Lower lobe of right lung (tissue), 2 donors: ENCODE results near the gene LRRC73. TPM values are rescaled to one million over a fixed set of nuclear protein-coding genes. Genes with fewer than 3 reads are reported as not detected.

Experiments used
- ATAC-seq, 2 donors: fragments of 200-7000 bp; cut with Tn5 transposase; one replicate each; pipeline ENCODE4 v1.9.1; 2020 to 2022; ENCODE audit warnings: mild to moderate bottlenecking in 2 of 2, moderate library complexity in 2 of 2
- DNase-seq: peaks from one replicate; pipeline ENCODE4 v3.0.0-alpha.2; 2020
- H3K27ac ChIP-seq: fragments of 200-600 bp; one replicate; pipeline ENCODE4 v1.8.0; 2022
- H3K27me3 ChIP-seq: fragments of 200-600 bp; one replicate; pipeline ENCODE4 v1.8.0; 2022; ENCODE audit warnings: low read depth
- H3K36me3 ChIP-seq: fragments of 200-600 bp; one replicate; pipeline ENCODE4 v1.8.0; 2022; ENCODE audit warnings: mild to moderate bottlenecking
- H3K4me1 ChIP-seq: fragments of 200-600 bp; one replicate; pipeline ENCODE4 v1.8.0; 2022
- H3K4me3 ChIP-seq: fragments of 200-600 bp; one replicate; pipeline ENCODE4 v1.8.0; 2022; ENCODE audit warnings: mild to moderate bottlenecking
- H3K9me3 ChIP-seq: fragments of 200-600 bp; one replicate; pipeline ENCODE4 v1.8.0; 2022
- intact Hi-C: fragments of 100-400 bp; cut with DNase I; formaldehyde crosslinking; loops from one replicate; pipeline ENCODE4 v1.11.0; 2022
- total RNA-seq: library from RNA; stranded (reverse); fragmentation: NEBNext Ultra II Directional; extraction: Animal tissue kit (Norgen Biotek cat#: 25700); gene quantifications from one replicate; pipeline ENCODE4 v1.2.1, GENCODE V29; 2021
- TF ChIP-seq, protein P1 (sequence below): fragments of 200-600 bp; IDR thresholded peaks from one replicate; pipeline ENCODE4 v1.8.0; 2022; ENCODE audit warnings: antibody characterized with exemption, mild to moderate bottlenecking
- donor health status: DM: no; HTN: yes; CAD: no; lungs with severe emphysema.

Gene LRRC73
- total RNA-seq, 1 donor from 2014 or later: 1.6 TPM

DNA sequence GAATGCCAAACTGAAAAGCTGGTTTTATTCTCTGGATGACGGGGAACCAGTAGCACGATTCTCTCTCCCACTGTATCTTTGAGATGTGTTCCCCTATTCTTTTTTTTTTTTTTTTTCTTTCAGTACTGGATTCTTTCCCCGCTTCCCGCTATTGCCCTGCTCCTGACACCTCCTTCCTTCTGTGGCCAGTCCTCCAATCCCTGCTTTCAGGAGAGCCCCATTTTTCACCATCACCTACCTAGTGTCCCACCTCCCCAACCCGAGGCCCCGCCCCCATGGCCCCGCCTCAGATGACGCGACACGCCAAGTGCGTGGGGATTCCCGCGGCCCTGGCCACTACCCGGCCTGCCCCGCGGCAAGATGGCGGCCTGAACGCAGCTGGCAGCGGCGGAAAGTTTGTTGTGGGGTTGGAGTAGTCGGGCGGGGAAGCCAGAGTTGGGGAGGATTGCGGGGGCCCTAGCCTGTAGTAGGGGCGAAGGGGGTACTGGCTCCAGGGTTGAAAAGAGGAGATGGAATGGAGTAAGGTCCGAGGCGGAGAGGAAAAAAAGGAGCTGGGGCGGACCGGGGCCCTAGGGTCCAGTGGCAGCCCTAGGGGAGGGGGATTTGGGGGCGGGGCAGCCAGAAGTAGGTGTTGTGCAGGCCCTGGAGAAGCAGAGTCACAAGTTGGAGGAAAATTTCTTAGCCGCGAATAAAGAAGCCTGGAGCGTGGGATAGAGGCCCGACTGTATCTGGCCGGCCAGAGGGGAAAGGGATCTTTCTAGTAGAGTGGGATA lies 32.7 kb downstream of the LRRC73 start, which contains the start of gene TJAP1:
Gene TJAP1 (plus strand): TSS at position 336 of the 773 bp plus-strand sequence. CDS start 21,432 bp downstream, outside the sequence.
- peak within 1 kb of the TSS; percentile 68 for H3K4me3 ChIP-seq
- H3K4me1 ChIP-seq: peaks cover 24% of the 10 kb centered on the region
- H3K27ac ChIP-seq: peak within 1 kb of the TSS; percentile 85
- intact Hi-C loops: no loop called here
- DNase-seq: peak; percentile 94
- H3K36me3 ChIP-seq: peaks cover 4% of the 10 kb centered on the region
- H3K9me3 ChIP-seq: no peaks in the 10 kb centered on the region
- peak; percentile 100 for ATAC-seq
- TF ChIP-seq, protein P1, sequence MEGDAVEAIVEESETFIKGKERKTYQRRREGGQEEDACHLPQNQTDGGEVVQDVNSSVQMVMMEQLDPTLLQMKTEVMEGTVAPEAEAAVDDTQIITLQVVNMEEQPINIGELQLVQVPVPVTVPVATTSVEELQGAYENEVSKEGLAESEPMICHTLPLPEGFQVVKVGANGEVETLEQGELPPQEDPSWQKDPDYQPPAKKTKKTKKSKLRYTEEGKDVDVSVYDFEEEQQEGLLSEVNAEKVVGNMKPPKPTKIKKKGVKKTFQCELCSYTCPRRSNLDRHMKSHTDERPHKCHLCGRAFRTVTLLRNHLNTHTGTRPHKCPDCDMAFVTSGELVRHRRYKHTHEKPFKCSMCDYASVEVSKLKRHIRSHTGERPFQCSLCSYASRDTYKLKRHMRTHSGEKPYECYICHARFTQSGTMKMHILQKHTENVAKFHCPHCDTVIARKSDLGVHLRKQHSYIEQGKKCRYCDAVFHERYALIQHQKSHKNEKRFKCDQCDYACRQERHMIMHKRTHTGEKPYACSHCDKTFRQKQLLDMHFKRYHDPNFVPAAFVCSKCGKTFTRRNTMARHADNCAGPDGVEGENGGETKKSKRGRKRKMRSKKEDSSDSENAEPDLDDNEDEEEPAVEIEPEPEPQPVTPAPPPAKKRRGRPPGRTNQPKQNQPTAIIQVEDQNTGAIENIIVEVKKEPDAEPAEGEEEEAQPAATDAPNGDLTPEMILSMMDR: no peak
- no peaks in the 10 kb centered on the region for H3K27me3 ChIP-seq

DNA sequence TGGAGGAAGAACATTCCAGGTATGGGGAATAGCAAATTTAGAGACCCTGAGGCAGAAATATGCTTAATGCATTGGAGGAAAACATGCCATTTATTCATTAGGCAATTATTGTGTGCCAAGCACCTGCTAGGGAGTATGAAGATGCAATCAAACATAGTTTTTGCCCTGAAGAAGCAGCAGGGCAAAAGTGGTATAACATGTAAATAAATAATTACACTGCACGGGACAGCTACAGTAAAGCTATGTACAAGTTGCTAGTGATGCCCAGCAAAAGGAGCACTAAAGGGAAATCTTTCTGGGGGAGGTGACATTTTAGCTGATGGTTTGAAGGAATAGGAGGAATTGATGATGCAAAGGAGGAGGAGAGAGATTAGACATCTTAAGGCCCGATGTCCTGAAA lies 33.4 kb downstream of the LRRC73 start:
- DNase-seq (no peak), ATAC-seq (no peak)
- peaks cover 4% of the 10 kb centered on the region for H3K36me3 ChIP-seq
- H3K9me3 ChIP-seq: no peaks in the 10 kb centered on the region
- intact Hi-C loops: no loop called here
- H3K27me3 ChIP-seq: no peaks in the 10 kb centered on the region
- H3K27ac ChIP-seq: peak overlapping the region; percentile 85
- peaks cover 24% of the 10 kb centered on the region for H3K4me1 ChIP-seq
- H3K4me3 ChIP-seq: peak overlapping the region; percentile 68
- TF ChIP-seq, protein P1: no peak

DNA sequence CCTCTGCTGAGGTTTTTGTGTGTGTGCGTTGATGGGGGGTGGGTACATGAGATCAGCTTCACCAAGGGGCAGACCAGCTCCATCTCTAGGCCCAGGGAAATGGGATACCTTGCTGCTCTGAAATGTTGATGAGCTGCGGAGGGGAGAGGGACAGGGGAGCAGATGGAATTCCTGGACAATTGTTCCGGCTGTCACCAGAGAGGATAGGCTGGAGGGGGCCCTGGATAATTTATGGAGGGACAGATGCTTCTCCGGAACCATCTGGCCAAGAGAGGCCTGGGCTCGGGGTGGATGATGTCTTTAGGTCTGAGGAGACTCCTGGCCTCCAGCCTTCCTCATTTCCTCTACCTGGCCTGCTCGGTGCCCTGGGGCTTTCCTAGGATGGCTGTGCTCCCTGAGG lies 34.6 kb downstream of the LRRC73 start:
- Histone ChIP-seq H3K4me3 (no peak overlapping the region), H3K4me1 (peaks cover 17% of the 10 kb centered on the region), H3K27ac (no peak overlapping the region), H3K9me3 (no peaks in the 10 kb centered on the region), H3K27me3 (no peaks in the 10 kb centered on the region), H3K36me3 (peaks cover under 1% of the 10 kb centered on the region)
- intact Hi-C loops: no loop called here
- no peak for DNase-seq
- ATAC-seq: no peak
- TF ChIP-seq, protein P1: no peak

DNA sequence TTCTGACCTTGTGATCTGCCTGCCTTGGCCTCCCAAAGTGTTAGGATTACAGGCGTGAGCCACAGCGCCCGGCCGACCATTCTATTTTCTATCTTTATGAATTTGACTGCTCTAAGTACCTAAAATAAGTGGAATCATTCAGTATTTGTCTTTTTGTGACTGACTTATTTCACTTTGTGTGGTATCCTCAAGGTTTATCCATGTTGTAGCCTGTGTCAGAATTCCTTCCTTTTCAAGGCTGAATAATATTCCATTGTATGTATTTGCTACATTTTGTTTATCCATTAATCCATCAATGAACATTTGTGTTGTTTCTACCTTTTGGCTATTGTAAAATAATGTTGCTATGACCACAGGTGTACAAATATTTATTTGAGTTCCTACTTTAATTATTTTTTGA lies 37.6 kb downstream of the LRRC73 start:
- H3K9me3 ChIP-seq: no peaks in the 10 kb centered on the region
- H3K36me3 ChIP-seq: no peaks in the 10 kb centered on the region
- TF ChIP-seq, protein P1: no peak
- DNase-seq (no peak), ATAC-seq (no peak)
- H3K4me3 ChIP-seq: no peak overlapping the region
- no peak overlapping the region for H3K27ac ChIP-seq
- peaks cover 7% of the 10 kb centered on the region for H3K27me3 ChIP-seq
- intact Hi-C loops: no loop called here
- H3K4me1 ChIP-seq: no peaks in the 10 kb centered on the region

DNA sequence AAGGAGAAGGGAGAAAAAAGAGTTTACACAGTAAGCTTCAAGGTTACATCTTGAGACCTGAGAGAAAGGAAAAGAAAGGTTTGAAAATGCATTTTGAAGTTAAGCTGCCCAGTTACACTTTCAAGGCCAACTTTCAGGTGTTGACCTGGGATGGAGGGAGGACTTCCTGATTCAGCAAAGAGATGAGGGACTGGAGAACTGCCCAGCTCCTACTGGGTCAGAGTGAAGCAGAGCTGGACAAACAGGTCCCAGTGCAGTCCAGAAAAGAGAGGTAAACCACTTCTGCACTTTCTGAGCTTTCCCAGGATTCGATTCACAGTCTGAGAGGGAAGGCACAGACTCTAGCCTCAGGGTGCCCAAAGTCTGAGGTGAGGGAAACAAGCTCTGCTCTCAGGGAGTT lies 38.7 kb downstream of the LRRC73 start:
- ATAC-seq (no peak), DNase-seq (no peak)
- H3K27me3 ChIP-seq: peaks cover 10% of the 10 kb centered on the region
- no peak overlapping the region for H3K27ac ChIP-seq
- H3K4me1 ChIP-seq: no peaks in the 10 kb centered on the region
- no peaks in the 10 kb centered on the region for H3K36me3 ChIP-seq
- TF ChIP-seq, protein P1: no peak
- intact Hi-C loops: no loop called here
- H3K9me3 ChIP-seq: no peaks in the 10 kb centered on the region
- no peak overlapping the region for H3K4me3 ChIP-seq
